Keratinocyte (primary cell): ENCODE measurements around the gene CLK1.
"Not testable (repeated sequence)": the region's sequence is repeated elsewhere in the genome, so short reads cannot be mapped to it uniquely, and the experiment has no call there.

ENCODE experiments used
- EZH2 ChIP-seq: IDR thresholded peaks from one replicate; pipeline ENCODE4 v1.6.1; 2012; ENCODE audit warnings: inconsistent platforms, mild to moderate bottlenecking, low read length, moderate library complexity
- TF ChIP-seq, protein P1 (sequence below), 3 experiments: IDR thresholded peaks in 1 of 3; conservative IDR thresholded peaks in 1 of 3; optimal IDR thresholded peaks in 1 of 3; 2 replicates in 2 of 3; 3 replicates in 1 of 3; pipeline versions ENCODE3 to v1.5.1; 2011; ENCODE audit warnings: low read length in 3 of 3, mild to moderate bottlenecking in 3 of 3, moderate library complexity in 2 of 3, control low read depth in 1 of 3, inconsistent platforms in 1 of 3; ENCODE audit not compliant: insufficient read depth in 2 of 3; ENCODE audit errors: extremely low read depth in 1 of 3

DNA sequence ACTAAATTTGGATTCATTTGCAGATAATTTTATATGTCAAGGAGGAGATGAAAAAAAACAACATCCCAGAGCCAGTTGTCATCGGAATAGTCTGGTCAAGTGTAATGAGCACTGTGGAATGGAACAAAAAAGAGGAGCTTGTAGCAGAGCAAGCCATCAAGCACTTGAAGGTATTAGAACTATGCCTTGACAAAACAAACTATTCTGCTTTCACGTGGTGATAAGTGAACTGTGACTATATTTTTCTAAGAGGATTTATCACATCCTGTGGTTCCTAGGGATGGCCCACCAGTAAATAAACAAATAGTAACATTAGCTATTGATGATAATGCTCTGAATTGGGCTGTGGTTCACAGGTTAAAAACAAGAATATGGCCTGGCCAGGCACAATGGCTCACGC, 45.7 kb downstream of the CLK1 start:
- TF ChIP-seq, protein P1, sequence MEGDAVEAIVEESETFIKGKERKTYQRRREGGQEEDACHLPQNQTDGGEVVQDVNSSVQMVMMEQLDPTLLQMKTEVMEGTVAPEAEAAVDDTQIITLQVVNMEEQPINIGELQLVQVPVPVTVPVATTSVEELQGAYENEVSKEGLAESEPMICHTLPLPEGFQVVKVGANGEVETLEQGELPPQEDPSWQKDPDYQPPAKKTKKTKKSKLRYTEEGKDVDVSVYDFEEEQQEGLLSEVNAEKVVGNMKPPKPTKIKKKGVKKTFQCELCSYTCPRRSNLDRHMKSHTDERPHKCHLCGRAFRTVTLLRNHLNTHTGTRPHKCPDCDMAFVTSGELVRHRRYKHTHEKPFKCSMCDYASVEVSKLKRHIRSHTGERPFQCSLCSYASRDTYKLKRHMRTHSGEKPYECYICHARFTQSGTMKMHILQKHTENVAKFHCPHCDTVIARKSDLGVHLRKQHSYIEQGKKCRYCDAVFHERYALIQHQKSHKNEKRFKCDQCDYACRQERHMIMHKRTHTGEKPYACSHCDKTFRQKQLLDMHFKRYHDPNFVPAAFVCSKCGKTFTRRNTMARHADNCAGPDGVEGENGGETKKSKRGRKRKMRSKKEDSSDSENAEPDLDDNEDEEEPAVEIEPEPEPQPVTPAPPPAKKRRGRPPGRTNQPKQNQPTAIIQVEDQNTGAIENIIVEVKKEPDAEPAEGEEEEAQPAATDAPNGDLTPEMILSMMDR (optimal IDR thresholded peaks at IDR 0.05 in 1 of 3, IDR thresholded peaks at IDR 0.05 in 1 of 3, conservative IDR thresholded peaks at IDR 0.05 in 1 of 3; ENCODE audit: extremely low read depth in 1 of 3, insufficient read depth in 2 of 3, low read length in 3 of 3): not testable (repeated sequence)
- TF ChIP-seq EZH2: not testable (repeated sequence)
